WTC11 (cell line): ENCODE data around the gene CHEK2. TPM values are rescaled to one million over a fixed set of nuclear protein-coding genes. Genes with fewer than 3 reads are reported as not detected.

Experiments
- ATAC-seq: fragments of 200-7000 bp; cut with Tn5 transposase; 2 replicates; pipeline ENCODE4 v1.10.0; 2021; ENCODE audit warnings: mild to moderate bottlenecking, moderate library complexity
- Bru-seq: library from RNA; stranded (reverse); fragments of 400-500 nt; gene quantifications from one replicate; lab custom pipeline; 2021; lab: Mats Ljungman, UMichigan
- CTCF ChIA-PET: fragments of 300-600 bp; sonication (Branson Sonifier 250); formaldehyde crosslinking; loops from one replicate; lab custom pipeline; 2021; ENCODE audit warnings: antibody characterized with exemption; lab: Charles Lee
- POLR2A ChIA-PET: fragments of 350-600 bp; sonication (Branson Sonifier 250); formaldehyde crosslinking; loops from one replicate; lab custom pipeline; 2021; ENCODE audit warnings: antibody characterized with exemption; lab: Charles Lee
- DNase-seq: peaks from one replicate; pipeline ENCODE4 v3.0.0; 2021; ENCODE audit warnings: low spot score
- H3K27ac Mint-ChIP-seq: 2 replicates; pipeline ENCODE4 v1.8.0; 2021; ENCODE audit warnings: mixed read lengths
- H3K27me3 Mint-ChIP-seq: 2 replicates; pipeline ENCODE4 v1.8.0; 2021; ENCODE audit warnings: low read depth, mild to moderate bottlenecking, moderate library complexity, mixed read lengths
- H3K36me3 Mint-ChIP-seq: 2 replicates; pipeline ENCODE4 v1.8.0; 2021; ENCODE audit warnings: mixed read lengths
- H3K4me1 Mint-ChIP-seq: 2 replicates; pipeline ENCODE4 v1.8.0; 2022; ENCODE audit warnings: mixed read lengths
- H3K4me3 Mint-ChIP-seq: 2 replicates; pipeline ENCODE4 v1.8.0; 2021; ENCODE audit warnings: mild to moderate bottlenecking, moderate library complexity, mixed read lengths
- H3K9me3 Mint-ChIP-seq: 2 replicates; pipeline ENCODE4 v1.8.0; 2021; ENCODE audit warnings: mixed read lengths
- CBFB ChIP-seq: sonication (generic); formaldehyde crosslinking; IDR thresholded peaks from 2 replicates; pipeline ENCODE4 v1.8.1; 2022; ENCODE audit warnings: mild to moderate bottlenecking, low read depth, missing genetic modification reagents
- CREB1 ChIP-seq: sonication (generic); formaldehyde crosslinking; IDR thresholded peaks from 2 replicates; pipeline ENCODE4 v1.8.0; 2023; ENCODE audit warnings: mild to moderate bottlenecking, missing genetic modification reagents
- CREM ChIP-seq: sonication (generic); formaldehyde crosslinking; IDR thresholded peaks from 2 replicates; pipeline ENCODE4 v1.8.1; 2022; ENCODE audit warnings: mild to moderate bottlenecking, missing genetic modification reagents, moderate library complexity
- EMX1 ChIP-seq: fragments of 250-450 bp; sonication (Bioruptor Pico); IDR thresholded peaks from 2 replicates; pipeline ENCODE4 v1.8.0; 2021; ENCODE audit warnings: mild to moderate bottlenecking
- FOXK1 ChIP-seq: sonication (generic); formaldehyde crosslinking; IDR thresholded peaks from 2 replicates; pipeline ENCODE4 v1.8.0; 2022; ENCODE audit warnings: mild to moderate bottlenecking, moderate library complexity, missing genetic modification reagents
- GABPB1 ChIP-seq: sonication (generic); formaldehyde crosslinking; IDR thresholded peaks from 2 replicates; pipeline ENCODE4 v1.8.1; 2023; ENCODE audit warnings: mild to moderate bottlenecking, missing genetic modification reagents
- GRHL2 ChIP-seq: fragments of 250-450 bp; sonication (Bioruptor Pico); IDR thresholded peaks from 2 replicates; pipeline ENCODE4 v1.8.0; 2022; ENCODE audit warnings: mild to moderate bottlenecking, moderate library complexity; ENCODE audit not compliant: insufficient replicate concordance, severe bottlenecking
- HMGA2 ChIP-seq: fragments of 250-450 bp; sonication (Bioruptor Pico); IDR thresholded peaks from 2 replicates; pipeline ENCODE4 v1.4.0; 2021; ENCODE audit warnings: mild to moderate bottlenecking, moderate library complexity
- IRF2 ChIP-seq: sonication (generic); formaldehyde crosslinking; IDR thresholded peaks from 2 replicates; pipeline ENCODE4 v1.8.0; 2022; ENCODE audit warnings: low read depth, missing genetic modification reagents, borderline replicate concordance
- MYBL2 ChIP-seq: sonication (generic); formaldehyde crosslinking; IDR thresholded peaks from 2 replicates; pipeline ENCODE4 v1.8.1; 2023; ENCODE audit warnings: mild to moderate bottlenecking, moderate library complexity, missing genetic modification reagents
- NFYB ChIP-seq: sonication (generic); formaldehyde crosslinking; conservative IDR thresholded peaks from 2 replicates; pipeline ENCODE4 v1.8.0; 2022; ENCODE audit warnings: low read depth, missing genetic modification reagents
- SP1 ChIP-seq: sonication (generic); formaldehyde crosslinking; conservative IDR thresholded peaks from 2 replicates; pipeline ENCODE4 v1.8.1; 2022; ENCODE audit warnings: missing genetic modification reagents
- TEAD1 ChIP-seq: sonication (generic); formaldehyde crosslinking; IDR thresholded peaks from 2 replicates; pipeline ENCODE4 v1.8.0; 2022; ENCODE audit warnings: mild to moderate bottlenecking, missing genetic modification reagents
- ZBTB21 ChIP-seq: sonication (generic); formaldehyde crosslinking; IDR thresholded peaks from 2 replicates; pipeline ENCODE4 v1.8.1; 2023; ENCODE audit warnings: mild to moderate bottlenecking, missing genetic modification reagents, borderline replicate concordance
- long read RNA-seq, 3 experiments: library from RNA in 1 of 3; library from capped mRNA in 1 of 3; library from polyadenylated mRNA in 1 of 3; unstranded in 2 of 3; stranded (forward) in 1 of 3; transcript quantifications; one replicate each; pipeline ENCODE4 v2.0.0, GENCODE V29; 2021
- total RNA-seq: library from RNA; stranded (reverse); gene quantifications from 3 replicates; pipeline ENCODE4 v1.2.3, GENCODE V29; 2021
- TF ChIP-seq, protein P1 (sequence below): sonication (generic); formaldehyde crosslinking; IDR thresholded peaks from 2 replicates; pipeline ENCODE4 v1.8.0; 2022; ENCODE audit warnings: mild to moderate bottlenecking, missing genetic modification reagents
- TF ChIP-seq, protein P2 (sequence below): sonication (generic); formaldehyde crosslinking; IDR thresholded peaks from 2 replicates; pipeline ENCODE4 v1.8.0; 2022; ENCODE audit warnings: mild to moderate bottlenecking, missing genetic modification reagents
- TF ChIP-seq, protein P3 (sequence below): sonication (generic); formaldehyde crosslinking; IDR thresholded peaks from 2 replicates; pipeline ENCODE4 v1.8.1; 2022; ENCODE audit warnings: missing genetic modification reagents, borderline replicate concordance
- TF ChIP-seq, protein P4 (sequence below): sonication (generic); formaldehyde crosslinking; IDR thresholded peaks from 2 replicates; pipeline ENCODE4 v1.8.0; 2023; ENCODE audit warnings: missing genetic modification reagents, mild to moderate bottlenecking, borderline replicate concordance
- TF ChIP-seq, protein P5 (sequence below): sonication (generic); formaldehyde crosslinking; IDR thresholded peaks from 2 replicates; pipeline ENCODE4 v1.8.0; 2022; ENCODE audit warnings: mild to moderate bottlenecking, missing genetic modification reagents
- TF ChIP-seq, protein P6 (sequence below): sonication (generic); formaldehyde crosslinking; IDR thresholded peaks from 2 replicates; pipeline ENCODE4 v1.8.1; 2022; ENCODE audit warnings: low read depth, mild to moderate bottlenecking, moderate library complexity, missing genetic modification reagents, borderline replicate concordance
- TF ChIP-seq, protein P7 (sequence below): sonication (generic); formaldehyde crosslinking; IDR thresholded peaks from 2 replicates; pipeline ENCODE4 v1.8.1; 2023; ENCODE audit warnings: mild to moderate bottlenecking, missing genetic modification reagents, moderate library complexity

CHEK2 gene
- total RNA-seq (120 to 126 TPM (median 124 TPM) in 3 replicates), Bru-seq, nascent RNA (percentile 86 among the genes with signal in this experiment)
- long read RNA-seq, experiment 1, transcript CHEK2-202 (14 exons, 1,771 nt), result minor isoform, 13 of 350 reads
- long read RNA-seq, experiment 1, transcript CHEK2-204 (16 exons, 1,971 nt), result minor isoform, 21 of 350 reads
- long read RNA-seq, experiment 1, transcript CHEK2-208 (15 exons, 1,844 nt), result major isoform, 222 of 350 reads
- long read RNA-seq, experiment 1, partial matches to known transcripts, result 23 of 350 reads
- long read RNA-seq, experiment 1, other reads (novel, unspliced or antisense), result 67 of 350 reads
- long read RNA-seq, experiment 2, transcript CHEK2-208 (15 exons, 1,844 nt), result major isoform, 39 of 110 reads
- long read RNA-seq, experiment 2, partial matches to known transcripts, result 43 of 110 reads
- long read RNA-seq, experiment 2, other reads (novel, unspliced or antisense), result 23 of 110 reads
- long read RNA-seq, experiment 3, transcript CHEK2-208 (15 exons, 1,844 nt), result major isoform, 121 of 219 reads
- long read RNA-seq, experiment 3, transcript CHEK2-204 (16 exons, 1,971 nt), result minor isoform, 7 of 219 reads
- long read RNA-seq, experiment 3, transcript CHEK2-202 (14 exons, 1,771 nt), result minor isoform, 7 of 219 reads
- long read RNA-seq, experiment 3, partial matches to known transcripts, result 20 of 219 reads
- long read RNA-seq, experiment 3, other reads (novel, unspliced or antisense), result 62 of 219 reads

DNA sequence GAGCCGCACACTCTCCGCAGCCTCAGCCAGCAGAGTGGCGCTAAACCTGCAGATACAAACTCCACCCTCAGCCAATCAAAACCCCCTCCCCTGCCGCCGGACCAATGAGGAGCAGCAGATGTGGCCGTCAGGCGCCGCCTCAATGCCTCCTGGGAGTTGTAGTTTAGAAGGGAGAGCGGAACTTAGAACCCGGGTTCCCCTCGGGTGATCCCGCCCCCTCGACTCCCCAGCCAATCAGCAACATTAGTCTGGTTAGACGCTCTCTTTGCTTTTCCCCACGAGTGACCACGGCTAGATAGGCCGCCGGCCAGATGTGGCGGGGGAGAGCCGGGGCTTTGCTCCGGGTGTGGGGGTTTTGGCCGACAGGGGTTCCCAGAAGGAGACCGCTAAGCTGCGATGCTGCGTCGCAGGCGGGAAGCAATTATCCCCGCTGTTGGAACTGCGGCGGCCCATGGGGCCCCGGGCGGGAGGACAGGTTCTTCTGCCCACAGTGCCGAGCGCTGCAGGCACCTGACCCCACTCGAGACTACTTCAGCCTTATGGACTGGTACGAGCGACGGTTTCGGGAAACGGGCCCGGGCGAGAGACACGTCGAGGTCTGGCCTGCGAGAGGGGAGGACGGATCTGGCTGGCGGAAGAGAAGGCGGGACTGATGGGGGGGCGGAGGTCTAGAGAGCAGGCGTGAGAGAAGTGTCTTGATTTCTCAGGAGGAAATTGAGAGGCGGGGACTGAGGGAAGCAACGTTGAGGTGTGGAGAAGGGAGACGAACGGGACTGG lies at the start of gene CHEK2, which contains the start of gene HSCB:
Gene CHEK2 (minus strand): TSS at position 36 of the 777 bp plus-strand sequence. CDS start 7,099 bp downstream, outside the sequence.
Gene HSCB (plus strand): TSS at position 255 of the 777 bp plus-strand sequence. CDS start 57 bp downstream, at position 312.
- H3K4me1 Mint-ChIP-seq, result peaks cover 49% of the 10 kb centered on the region
- POLR2A ChIA-PET, result interaction anchor here (0.6 to 1.4 kb wide), 3 partner anchors 19 to 58 kb away, joined by 3 to 8 read pairs (median 6); partner anchors contain the start of genes CCDC117 and XBP1
- peak within 1 kb of the TSS; percentile 97 for H3K27ac Mint-ChIP-seq
- H3K27me3 Mint-ChIP-seq, result no peaks in the 10 kb centered on the region
- peaks cover 32% of the 10 kb centered on the region for H3K36me3 Mint-ChIP-seq
- TF ChIP-seq, protein P1, sequence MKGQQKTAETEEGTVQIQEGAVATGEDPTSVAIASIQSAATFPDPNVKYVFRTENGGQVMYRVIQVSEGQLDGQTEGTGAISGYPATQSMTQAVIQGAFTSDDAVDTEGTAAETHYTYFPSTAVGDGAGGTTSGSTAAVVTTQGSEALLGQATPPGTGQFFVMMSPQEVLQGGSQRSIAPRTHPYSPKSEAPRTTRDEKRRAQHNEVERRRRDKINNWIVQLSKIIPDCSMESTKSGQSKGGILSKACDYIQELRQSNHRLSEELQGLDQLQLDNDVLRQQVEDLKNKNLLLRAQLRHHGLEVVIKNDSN (CRISPR knock-in tag), result peak; percentile 70
- peak; percentile 93 for TF ChIP-seq NFYB (CRISPR knock-in tag)
- TF ChIP-seq EMX1 (CRISPR knock-in tag), result no peak
- 0 out of 2 replicates have a peak, but pooled peaks have one; percentile 35 for TF ChIP-seq CREB1 (CRISPR knock-in tag)
- no peak for TF ChIP-seq IRF2
- TF ChIP-seq, protein P2, sequence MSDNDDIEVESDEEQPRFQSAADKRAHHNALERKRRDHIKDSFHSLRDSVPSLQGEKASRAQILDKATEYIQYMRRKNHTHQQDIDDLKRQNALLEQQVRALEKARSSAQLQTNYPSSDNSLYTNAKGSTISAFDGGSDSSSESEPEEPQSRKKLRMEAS (CRISPR knock-in tag), result peak; percentile 55
- peak; percentile 56; the same call in 1 of the 2 replicates for TF ChIP-seq CREM
- TF ChIP-seq, protein P3, sequence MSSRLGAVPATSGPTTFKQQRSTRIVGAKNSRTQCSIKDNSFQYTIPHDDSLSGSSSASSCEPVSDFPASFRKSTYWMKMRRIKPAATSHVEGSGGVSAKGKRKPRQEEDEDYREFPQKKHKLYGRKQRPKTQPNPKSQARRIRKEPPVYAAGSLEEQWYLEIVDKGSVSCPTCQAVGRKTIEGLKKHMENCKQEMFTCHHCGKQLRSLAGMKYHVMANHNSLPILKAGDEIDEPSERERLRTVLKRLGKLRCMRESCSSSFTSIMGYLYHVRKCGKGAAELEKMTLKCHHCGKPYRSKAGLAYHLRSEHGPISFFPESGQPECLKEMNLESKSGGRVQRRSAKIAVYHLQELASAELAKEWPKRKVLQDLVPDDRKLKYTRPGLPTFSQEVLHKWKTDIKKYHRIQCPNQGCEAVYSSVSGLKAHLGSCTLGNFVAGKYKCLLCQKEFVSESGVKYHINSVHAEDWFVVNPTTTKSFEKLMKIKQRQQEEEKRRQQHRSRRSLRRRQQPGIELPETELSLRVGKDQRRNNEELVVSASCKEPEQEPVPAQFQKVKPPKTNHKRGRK (CRISPR knock-in tag), result no peak
- TF ChIP-seq ZBTB21 (CRISPR knock-in tag), result 0 out of 2 replicates have a peak, but pooled peaks have one; percentile 37
- peak; percentile 41 for TF ChIP-seq GABPB1 (CRISPR knock-in tag)
- TF ChIP-seq MYBL2 (CRISPR knock-in tag), result peak; percentile 94
- peak; percentile 28; the same call in 1 of the 2 replicates for TF ChIP-seq FOXK1
- TF ChIP-seq TEAD1 (CRISPR knock-in tag), result 0 out of 2 replicates have a peak, but pooled peaks have one; percentile 10
- 0 out of 2 replicates have a peak, but pooled peaks have one; percentile 55 for TF ChIP-seq CBFB
- peak; percentile 19; the same call in 1 of the 2 replicates for TF ChIP-seq HMGA2
- TF ChIP-seq, protein P4, sequence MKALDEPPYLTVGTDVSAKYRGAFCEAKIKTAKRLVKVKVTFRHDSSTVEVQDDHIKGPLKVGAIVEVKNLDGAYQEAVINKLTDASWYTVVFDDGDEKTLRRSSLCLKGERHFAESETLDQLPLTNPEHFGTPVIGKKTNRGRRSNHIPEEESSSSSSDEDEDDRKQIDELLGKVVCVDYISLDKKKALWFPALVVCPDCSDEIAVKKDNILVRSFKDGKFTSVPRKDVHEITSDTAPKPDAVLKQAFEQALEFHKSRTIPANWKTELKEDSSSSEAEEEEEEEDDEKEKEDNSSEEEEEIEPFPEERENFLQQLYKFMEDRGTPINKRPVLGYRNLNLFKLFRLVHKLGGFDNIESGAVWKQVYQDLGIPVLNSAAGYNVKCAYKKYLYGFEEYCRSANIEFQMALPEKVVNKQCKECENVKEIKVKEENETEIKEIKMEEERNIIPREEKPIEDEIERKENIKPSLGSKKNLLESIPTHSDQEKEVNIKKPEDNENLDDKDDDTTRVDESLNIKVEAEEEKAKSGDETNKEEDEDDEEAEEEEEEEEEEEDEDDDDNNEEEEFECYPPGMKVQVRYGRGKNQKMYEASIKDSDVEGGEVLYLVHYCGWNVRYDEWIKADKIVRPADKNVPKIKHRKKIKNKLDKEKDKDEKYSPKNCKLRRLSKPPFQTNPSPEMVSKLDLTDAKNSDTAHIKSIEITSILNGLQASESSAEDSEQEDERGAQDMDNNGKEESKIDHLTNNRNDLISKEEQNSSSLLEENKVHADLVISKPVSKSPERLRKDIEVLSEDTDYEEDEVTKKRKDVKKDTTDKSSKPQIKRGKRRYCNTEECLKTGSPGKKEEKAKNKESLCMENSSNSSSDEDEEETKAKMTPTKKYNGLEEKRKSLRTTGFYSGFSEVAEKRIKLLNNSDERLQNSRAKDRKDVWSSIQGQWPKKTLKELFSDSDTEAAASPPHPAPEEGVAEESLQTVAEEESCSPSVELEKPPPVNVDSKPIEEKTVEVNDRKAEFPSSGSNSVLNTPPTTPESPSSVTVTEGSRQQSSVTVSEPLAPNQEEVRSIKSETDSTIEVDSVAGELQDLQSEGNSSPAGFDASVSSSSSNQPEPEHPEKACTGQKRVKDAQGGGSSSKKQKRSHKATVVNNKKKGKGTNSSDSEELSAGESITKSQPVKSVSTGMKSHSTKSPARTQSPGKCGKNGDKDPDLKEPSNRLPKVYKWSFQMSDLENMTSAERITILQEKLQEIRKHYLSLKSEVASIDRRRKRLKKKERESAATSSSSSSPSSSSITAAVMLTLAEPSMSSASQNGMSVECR (CRISPR knock-in tag), result 0 out of 2 replicates have a peak, but pooled peaks have one; percentile 39
- TF ChIP-seq GRHL2 (CRISPR knock-in tag), result no peak
- TF ChIP-seq, protein P5, sequence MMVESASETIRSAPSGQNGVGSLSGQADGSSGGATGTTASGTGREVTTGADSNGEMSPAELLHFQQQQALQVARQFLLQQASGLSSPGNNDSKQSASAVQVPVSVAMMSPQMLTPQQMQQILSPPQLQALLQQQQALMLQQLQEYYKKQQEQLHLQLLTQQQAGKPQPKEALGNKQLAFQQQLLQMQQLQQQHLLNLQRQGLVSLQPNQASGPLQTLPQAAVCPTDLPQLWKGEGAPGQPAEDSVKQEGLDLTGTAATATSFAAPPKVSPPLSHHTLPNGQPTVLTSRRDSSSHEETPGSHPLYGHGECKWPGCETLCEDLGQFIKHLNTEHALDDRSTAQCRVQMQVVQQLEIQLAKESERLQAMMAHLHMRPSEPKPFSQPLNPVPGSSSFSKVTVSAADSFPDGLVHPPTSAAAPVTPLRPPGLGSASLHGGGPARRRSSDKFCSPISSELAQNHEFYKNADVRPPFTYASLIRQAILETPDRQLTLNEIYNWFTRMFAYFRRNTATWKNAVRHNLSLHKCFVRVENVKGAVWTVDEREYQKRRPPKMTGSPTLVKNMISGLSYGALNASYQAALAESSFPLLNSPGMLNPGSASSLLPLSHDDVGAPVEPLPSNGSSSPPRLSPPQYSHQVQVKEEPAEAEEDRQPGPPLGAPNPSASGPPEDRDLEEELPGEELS (CRISPR knock-in tag), result peak; percentile 25
- TF ChIP-seq, protein P6, sequence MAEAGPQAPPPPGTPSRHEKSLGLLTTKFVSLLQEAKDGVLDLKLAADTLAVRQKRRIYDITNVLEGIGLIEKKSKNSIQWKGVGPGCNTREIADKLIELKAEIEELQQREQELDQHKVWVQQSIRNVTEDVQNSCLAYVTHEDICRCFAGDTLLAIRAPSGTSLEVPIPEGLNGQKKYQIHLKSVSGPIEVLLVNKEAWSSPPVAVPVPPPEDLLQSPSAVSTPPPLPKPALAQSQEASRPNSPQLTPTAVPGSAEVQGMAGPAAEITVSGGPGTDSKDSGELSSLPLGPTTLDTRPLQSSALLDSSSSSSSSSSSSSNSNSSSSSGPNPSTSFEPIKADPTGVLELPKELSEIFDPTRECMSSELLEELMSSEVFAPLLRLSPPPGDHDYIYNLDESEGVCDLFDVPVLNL (CRISPR knock-in tag), result peak; percentile 71
- TF ChIP-seq SP1 (CRISPR knock-in tag), result peak; percentile 76
- TF ChIP-seq, protein P7, sequence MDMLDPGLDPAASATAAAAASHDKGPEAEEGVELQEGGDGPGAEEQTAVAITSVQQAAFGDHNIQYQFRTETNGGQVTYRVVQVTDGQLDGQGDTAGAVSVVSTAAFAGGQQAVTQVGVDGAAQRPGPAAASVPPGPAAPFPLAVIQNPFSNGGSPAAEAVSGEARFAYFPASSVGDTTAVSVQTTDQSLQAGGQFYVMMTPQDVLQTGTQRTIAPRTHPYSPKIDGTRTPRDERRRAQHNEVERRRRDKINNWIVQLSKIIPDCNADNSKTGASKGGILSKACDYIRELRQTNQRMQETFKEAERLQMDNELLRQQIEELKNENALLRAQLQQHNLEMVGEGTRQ (CRISPR knock-in tag), result peak; percentile 76
- TF ChIP-seq, all 79 proteins: peak for 17
- ATAC-seq (peak; percentile 89), DNase-seq (peak; percentile 98)
- CTCF ChIA-PET, result interaction anchor here (1.0 to 1.2 kb wide), 2 partner anchors 31 to 141 kb away, joined by 4 to 5 read pairs; partner anchors contain the start of gene CCDC117
- H3K9me3 Mint-ChIP-seq, result no peaks in the 10 kb centered on the region
- H3K4me3 Mint-ChIP-seq, result peak within 1 kb of the TSS; percentile 87
